Stimulated activated CD8-positive, alpha-beta memory T cell treated with anti-CD3 and anti-CD28 coated beads, Interleukin-7, amount 100 ng/mL, for 24 hours (primary cell): Measurements from ENCODE around the gene TOMM6.

Source experiments
- DNase-seq: peaks from one replicate; pipeline ENCODE4 v3.0.0-alpha.2; 2020; ENCODE audit warnings: low read depth

TOMM6 gene

DNA sequence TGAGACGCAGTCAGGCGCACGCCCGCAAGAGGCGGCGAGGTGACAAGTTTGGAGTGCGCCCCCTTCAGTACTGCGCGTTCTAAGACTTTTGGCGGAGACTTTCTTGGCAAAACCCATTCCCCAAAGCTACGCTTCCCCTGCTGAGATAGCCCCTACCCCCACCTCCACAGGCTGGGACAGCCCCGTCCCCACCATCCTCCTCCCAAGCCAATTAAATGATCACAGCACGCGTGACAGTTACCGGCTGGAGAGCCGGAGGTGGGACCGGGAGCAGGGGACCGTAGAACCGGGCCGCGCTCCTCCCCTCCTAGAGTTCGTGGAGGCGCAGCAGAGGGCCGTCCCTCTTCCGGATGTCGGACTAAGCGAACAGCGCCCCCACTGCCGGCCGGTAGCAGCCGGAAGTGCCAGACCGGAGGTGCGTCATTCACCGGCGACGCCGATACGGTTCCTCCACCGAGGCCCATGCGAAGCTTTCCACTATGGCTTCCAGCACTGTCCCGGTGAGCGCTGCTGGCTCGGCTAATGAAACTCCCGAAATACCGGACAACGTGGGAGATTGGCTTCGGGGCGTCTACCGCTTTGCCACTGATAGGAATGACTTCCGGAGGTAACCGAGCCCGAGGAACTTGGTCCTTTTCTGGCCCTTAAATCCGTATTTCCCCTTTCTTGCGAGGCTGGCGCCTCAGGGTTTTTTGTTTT, at the start of gene TOMM6:
TSS of gene TOMM6 (plus strand) at position 476 of the 699 bp plus-strand sequence. CDS start at position 480, 4 bp downstream.
- DNase-seq, result peak; percentile 85

- no peak for DNase-seq
Observed at GRCh38 chr6:41739041-41739440, 48.5 kb upstream of the TOMM6 start.

DNA sequence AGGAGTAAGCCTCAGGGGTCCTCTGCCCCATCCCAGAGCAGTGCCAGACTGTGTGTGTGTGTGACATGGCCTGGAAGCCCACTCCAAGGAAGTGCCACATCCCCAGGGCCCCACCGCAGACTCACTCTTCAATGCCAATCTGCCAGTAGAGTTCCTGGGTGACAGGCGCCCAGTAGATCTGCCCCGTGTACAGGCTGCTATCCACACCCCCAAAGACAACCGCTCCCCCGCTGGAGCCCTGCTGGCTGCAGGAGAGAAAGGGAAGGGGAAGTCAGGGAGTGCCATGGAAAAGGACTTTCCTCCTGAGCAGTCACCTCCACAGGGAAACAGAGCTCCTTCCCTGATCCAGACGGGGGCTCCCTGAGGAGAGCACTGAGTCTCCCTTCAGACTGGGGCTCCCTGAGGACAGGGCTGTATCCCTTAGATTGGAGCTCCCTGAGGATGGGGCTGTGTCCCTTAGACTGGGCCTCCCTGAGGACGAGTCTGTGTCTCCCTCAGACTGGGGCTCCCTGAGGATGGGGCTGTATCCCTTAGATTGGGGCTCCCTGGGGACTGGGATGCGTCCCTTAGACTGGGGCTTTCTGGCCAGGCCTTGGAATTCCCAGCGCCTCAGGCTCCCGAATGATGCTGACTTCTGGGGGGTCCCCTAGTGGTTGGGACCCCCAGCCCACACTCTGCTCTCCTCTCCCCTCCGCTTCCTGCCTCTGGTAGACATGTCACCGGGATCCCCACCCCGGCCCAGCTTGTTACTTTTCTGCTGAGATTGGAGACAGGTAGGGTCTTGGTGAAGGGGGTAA, 46.9 kb upstream of the TOMM6 start:
- DNase-seq, result no peak

DNA sequence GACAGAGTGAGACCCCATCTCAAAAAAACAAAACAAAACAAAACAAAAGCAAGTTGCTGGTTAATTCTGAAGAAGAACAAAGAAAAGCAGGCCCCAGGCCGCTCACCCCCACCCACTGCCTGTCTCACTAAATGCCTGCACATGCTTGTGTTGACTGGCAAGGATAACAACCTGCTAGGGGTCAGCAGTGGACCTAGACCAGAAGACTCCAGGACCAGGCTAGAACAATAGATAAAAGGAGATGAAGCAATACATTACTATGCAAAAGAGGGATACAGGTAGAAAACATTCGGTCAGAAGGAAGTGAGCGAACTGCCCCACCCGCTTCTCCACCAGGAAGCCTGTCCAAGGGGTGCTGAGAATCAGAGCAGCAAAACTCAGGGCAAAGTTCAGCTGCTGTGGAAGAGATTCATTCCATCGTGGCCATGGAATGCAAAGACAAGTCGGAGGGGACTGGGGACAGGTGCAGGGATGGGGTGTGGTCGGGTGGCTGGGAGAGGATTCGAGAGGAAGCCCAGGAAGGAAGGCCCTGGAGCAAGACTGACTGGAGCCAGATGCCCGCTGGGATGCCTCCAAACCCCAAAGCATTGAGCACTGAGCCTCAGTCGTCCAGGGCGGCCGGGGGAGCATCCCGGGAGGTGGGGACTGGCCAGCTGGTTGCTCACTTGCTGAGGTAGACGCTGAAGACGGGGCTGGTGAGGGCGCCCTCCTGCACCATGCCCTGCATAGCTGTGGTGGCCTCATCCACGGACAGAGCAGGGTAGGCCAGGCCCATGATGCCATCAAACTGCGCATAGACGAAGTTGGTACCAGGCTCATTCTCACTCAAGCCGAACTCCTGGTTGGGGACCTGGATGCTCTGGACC, 45.6 kb upstream of the TOMM6 start:
- no peak for DNase-seq

GRCh38 chr6:41743406-41744235, 43.9 kb upstream of the TOMM6 start:
- no peak for DNase-seq

- no peak for DNase-seq
Observed at GRCh38 chr6:41744236-41744787, 43.2 kb upstream of the TOMM6 start.

GRCh38 chr6:41746107-41746506, 41.4 kb upstream of the TOMM6 start:
- DNase-seq, result no peak

- DNase-seq, result no peak
Observed at GRCh38 chr6:41747256-41748101, 40.0 kb upstream of the TOMM6 start, which contains the start of gene PGC. Gene PGC, minus strand, starts transcription at chr6:41747397. Its CDS starts 63 bp downstream, at chr6:41747334.

- no peak for DNase-seq
Observed at GRCh38 chr6:41748102-41748477, 39.4 kb upstream of the TOMM6 start.

- no peak for DNase-seq
Observed at GRCh38 chr6:41748542-41748941, 39.0 kb upstream of the TOMM6 start.

GRCh38 chr6:41750374-41750773, 37.1 kb upstream of the TOMM6 start:
- no peak for DNase-seq

DNA sequence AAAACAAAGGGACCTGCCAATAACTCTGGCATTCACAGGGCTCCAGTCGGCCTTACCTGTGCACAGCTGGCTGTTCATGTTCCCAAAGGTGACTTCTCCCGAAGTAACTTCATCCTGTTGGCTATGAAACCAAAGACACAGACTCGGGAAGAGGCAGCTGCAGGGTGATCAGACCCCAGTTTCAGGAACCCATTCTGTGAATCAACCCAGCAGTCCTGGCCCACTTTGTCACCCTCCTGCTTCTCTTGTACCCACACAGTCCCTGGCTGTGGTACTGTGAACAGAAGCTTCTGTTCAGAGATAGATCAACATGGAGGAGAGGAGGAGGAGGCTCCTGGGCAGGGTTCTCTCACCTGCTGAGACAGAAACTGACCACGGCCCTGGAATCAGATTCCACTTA, 31.6 kb upstream of the TOMM6 start:
- no peak for DNase-seq

- no peak for DNase-seq
Observed at GRCh38 chr6:41756354-41756753, 31.1 kb upstream of the TOMM6 start.

GRCh38 chr6:41757271-41757670, 30.2 kb upstream of the TOMM6 start:
- DNase-seq, result no peak

DNA sequence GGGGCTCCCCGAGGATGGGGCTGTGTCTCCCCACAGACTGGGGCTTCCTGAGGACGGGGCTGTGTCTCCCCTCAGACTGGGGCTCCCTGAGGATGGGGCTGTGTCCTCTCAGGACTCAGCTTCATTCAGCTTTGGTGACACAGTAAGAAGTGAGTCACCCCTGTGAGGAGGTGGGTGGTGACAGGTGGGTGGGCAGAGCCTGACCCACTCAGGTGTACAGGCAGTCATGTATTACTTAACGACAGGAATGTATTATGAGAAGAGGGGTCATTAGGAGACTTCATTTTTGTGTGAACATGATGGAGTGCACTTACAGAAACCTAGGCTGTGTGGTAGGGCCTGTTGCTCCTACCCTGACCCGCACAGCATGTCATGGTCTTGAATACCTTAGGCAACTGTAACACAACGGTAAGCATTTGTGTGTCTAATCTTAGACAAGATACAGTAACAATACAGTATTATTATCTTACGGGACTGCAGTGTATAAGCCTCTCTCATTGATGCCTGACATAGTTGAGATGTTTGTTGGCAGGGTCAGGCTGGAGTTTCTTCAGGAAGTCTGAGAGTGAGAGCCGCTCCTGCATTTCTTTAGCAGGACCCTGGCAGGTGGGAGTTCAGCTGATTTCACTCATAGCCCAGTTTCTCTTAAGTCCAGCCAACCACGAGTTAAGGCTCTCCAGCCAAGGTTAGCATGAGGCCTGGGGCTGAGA, 29.4 kb upstream of the TOMM6 start:
- DNase-seq, result no peak

DNA sequence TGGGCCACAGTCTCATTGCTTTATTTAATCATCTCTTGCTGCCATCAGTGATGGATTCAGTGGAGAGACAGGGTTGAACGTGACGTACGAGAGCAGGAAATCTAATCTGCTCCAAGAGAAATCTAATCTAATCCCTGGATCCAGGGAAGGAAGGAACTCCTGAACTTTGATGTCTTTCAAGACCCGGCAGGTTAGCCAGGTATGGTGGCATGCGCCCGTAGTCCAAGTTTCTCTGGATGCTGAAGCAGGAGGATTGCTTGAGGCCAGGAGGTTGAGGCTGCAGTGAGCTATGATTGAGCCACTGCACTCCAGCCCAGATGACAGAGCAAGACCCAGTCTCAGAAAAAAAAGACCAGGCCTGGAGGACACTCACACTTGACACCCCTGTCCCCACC, 28.9 kb upstream of the TOMM6 start:
- DNase-seq, result no peak

DNA sequence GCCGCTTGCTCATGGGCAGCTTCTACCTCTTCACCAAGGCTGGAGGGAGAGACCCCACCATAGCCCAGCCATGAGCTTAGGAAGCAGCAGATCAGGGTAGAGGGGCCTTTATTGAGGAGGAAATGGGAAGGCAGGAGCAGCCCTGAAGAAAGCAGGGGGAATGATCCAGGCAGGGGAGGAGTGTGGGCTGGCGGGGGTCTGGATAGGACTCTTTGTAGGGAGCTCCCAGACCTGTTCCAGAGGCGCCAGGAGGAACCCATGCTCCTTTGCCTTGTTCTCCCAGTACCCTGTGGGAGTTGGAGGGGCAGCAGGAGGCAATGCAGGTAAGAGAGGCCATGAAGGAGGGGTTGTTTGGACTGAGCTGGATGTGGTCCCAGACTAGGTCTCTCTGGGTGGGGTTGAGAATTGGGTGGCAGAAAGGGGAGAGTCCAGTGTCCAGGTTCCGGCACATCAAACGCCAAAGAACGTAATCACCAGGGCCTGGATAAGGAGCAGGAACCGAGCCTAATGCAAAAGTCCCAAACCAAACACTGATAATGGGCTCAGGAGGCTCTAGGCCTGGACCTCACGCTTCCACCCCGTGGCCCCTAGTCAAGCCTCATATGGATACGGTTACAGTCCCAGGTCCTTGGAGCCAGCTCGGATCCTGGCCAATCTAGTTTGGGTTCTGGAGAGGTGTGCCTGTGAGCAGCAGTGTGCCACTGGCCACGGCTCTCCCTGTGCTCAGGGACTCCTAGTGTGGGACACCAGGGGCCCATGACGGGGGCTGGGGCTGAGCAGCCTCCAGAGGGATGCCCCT, 28.2 kb upstream of the TOMM6 start:
- DNase-seq, result no peak

DNA sequence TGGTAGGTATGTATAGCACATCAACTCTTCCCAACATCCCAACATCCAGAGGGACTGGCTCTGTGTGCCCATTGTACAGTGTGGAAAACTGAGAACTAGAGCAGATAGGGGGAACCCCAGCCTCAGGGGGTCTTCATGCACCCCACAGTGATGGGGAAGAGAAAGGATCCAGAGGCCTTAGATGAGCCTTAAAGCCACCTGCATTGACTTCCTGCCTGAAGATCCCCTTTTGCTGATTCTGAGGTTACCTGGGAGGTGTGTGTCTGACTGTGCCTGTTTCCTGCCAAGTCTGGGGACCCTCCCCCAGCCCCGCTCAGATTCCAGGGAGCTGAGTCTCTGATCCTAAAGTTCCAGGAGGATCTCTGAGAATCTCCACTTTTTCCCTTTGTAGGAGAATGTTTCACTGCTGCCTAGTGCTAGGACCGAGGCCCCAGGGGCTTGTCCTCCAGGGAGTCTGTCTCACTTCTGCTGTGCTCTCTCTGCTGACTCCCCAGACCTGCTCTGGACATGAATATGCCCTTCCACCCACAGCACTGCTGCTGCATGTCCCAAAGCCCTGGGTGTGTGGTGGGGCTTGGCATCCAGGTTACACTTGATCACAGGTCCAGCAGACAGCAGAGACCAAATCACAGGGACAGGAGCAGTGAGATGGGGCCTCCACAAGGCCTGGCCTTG, 27.5 kb upstream of the TOMM6 start:
- DNase-seq, result no peak
